Activated CD4-positive, alpha-beta memory T cell treated with anti-CD3 and anti-CD28 coated beads for 36 hours (primary cell): ENCODE results near the gene ZNF709. TPM values are rescaled to one million over a fixed set of nuclear protein-coding genes. Genes with fewer than 3 reads are reported as not detected.
"Not testable (repeated sequence)": the region's sequence is repeated elsewhere in the genome, so short reads cannot be mapped to it uniquely, and the experiment has no call there.

Experiments used
- CTCF ChIA-PET: fragments of 350-600 bp; sonication (Branson Sonifier 250); formaldehyde crosslinking; loops from one replicate; lab custom pipeline; 2021; ENCODE audit warnings: antibody characterized with exemption, inconsistent platforms; lab: Charles Lee
- POLR2A ChIA-PET: fragments of 350-600 bp; sonication (Branson Sonifier 250); formaldehyde crosslinking; loops from one replicate; lab custom pipeline; 2021; ENCODE audit warnings: antibody characterized with exemption; lab: Charles Lee
- DNase-seq: peaks from one replicate; pipeline ENCODE4 v3.0.0-alpha.2; 2020
- H3K27ac Mint-ChIP-seq: one replicate; pipeline ENCODE4 v1.8.0; 2021; ENCODE audit warnings: mixed read lengths
- H3K27me3 Mint-ChIP-seq: one replicate; pipeline ENCODE4 v1.8.0; 2021; ENCODE audit warnings: mixed read lengths
- H3K36me3 Mint-ChIP-seq: one replicate; pipeline ENCODE4 v1.8.0; 2021; ENCODE audit warnings: mixed read lengths
- H3K4me1 Mint-ChIP-seq: one replicate; pipeline ENCODE4 v1.8.0; 2021; ENCODE audit warnings: low read depth, mixed read lengths
- H3K4me3 Mint-ChIP-seq: one replicate; pipeline ENCODE4 v1.8.0; 2021; ENCODE audit warnings: mild to moderate bottlenecking, mixed read lengths
- H3K9me3 Mint-ChIP-seq: one replicate; pipeline ENCODE4 v1.8.0; 2021; ENCODE audit warnings: mixed read lengths
- intact Hi-C: fragments of 100-400 bp; cut with micrococcal nuclease; formaldehyde crosslinking; loops from one replicate; pipeline ENCODE4 v1.15.1; 2023
- total RNA-seq, 2 experiments: library from RNA; stranded (reverse); gene quantifications; one replicate each; pipeline ENCODE4 v1.2.3, GENCODE V29; 2021

The ZNF709 gene
- 1 to 10 TPM; 1.5 to 2.4 TPM for total RNA-seq

- no peaks in the 10 kb centered on the region for H3K36me3 Mint-ChIP-seq
- ChIA-PET POLR2A (interaction anchor here (1.9 kb wide), 1 partner anchor 11 kb away, joined by 11 read pairs; no protein-coding TSS in a partner anchor), CTCF (interaction anchor here (0.5 to 4.8 kb wide), 3 partner anchors 11 to 276 kb away, joined by 3 to 20 read pairs (median 3); no protein-coding TSS in a partner anchor)
- DNase-seq = peak; percentile 92
- peaks cover 29% of the 10 kb centered on the region for H3K4me1 Mint-ChIP-seq
- intact Hi-C loops = loop anchor here (1.0 to 5.0 kb wide), 2 partner anchors 11 to 42 kb away; partner anchors contain the start of gene ZNF443
- H3K4me3 Mint-ChIP-seq = peak within 1 kb of the TSS; percentile 89
- peak within 1 kb of the TSS; percentile 43 for H3K27ac Mint-ChIP-seq
- H3K27me3 Mint-ChIP-seq = no peaks in the 10 kb centered on the region
- H3K9me3 Mint-ChIP-seq = no peaks in the 10 kb centered on the region
These were observed at the start of gene ZNF709 for GRCh38 chr19:12484371-12485051. Gene ZNF709, minus strand, starts transcription at chr19:12484816. Its CDS starts 159 bp downstream, at chr19:12484657.

DNA sequence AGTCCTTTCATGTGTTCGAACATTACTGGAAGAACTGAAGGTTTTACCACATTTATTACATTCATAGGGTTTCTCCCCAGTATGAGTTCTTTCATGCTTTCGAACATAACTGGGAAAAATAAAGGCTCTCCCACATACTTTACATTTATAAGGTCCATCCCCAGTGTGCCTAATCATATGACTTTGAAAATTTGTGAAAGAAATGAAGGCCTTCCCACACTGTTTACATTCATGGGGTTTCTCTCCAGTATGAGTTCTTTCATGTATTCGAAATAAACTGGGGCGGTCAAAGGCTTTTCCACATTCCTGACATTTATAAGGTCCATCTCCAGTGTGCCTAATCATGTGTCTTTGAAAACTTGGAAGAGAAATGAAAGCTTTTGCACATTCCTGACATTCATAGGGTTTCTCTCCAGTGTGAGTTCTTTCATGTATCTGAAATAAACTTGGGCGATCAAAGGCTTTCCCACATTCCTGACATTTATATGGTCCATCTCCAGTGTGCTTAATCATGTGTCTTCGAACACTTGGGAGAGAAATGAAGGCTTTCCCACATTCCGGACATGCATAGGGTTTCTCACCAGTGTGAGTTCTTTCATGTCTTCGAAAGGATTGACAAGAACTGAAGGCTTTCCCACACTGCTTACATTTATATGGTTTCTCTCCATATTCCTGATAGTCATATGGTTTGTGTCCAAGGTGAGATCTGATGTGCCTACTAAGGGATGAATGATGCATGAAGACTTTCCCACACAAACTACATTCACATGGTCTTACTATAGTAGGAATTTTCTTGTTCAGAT, 42.6 kb upstream of the ZNF709 start:
- intact Hi-C loops = no loop called here
- ChIA-PET POLR2A (no interaction called here), CTCF (no interaction called here)
- Mint-ChIP-seq H3K36me3 (peaks cover 87% of the 10 kb centered on the region), H3K9me3 (peaks cover 86% of the 10 kb centered on the region), H3K27me3 (no peaks in the 10 kb centered on the region), H3K27ac (peak overlapping the region; percentile 13), H3K4me3 (no peak overlapping the region), H3K4me1 (no peaks in the 10 kb centered on the region)
- no peak for DNase-seq

DNA sequence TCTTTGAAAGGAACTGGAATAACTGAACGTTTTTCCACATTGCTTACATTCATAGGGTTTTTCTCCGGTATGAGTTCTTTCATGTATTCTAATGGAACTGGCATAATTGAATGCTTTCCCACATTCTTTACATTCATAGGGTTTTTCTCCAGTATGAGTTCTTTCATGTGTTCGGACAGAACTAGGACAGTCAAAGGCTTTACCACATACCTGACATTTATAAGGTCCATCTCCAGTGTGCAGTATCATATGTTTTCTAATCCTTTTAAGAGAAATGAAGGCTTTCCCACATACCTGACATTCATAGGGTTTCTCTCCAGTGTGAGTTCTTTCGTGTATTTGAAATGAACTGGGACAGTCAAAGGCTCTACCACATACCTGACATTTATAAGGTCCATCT, 41.9 kb upstream of the ZNF709 start:
- DNase-seq = no peak
- intact Hi-C loops = no loop called here
- Mint-ChIP-seq H3K4me1 (no peaks in the 10 kb centered on the region), H3K36me3 (peaks cover 89% of the 10 kb centered on the region), H3K4me3 (no peak overlapping the region), H3K27ac (no peak overlapping the region), H3K27me3 (no peaks in the 10 kb centered on the region), H3K9me3 (peaks cover 88% of the 10 kb centered on the region)
- CTCF ChIA-PET = no interaction called here
- POLR2A ChIA-PET = no interaction called here

DNA sequence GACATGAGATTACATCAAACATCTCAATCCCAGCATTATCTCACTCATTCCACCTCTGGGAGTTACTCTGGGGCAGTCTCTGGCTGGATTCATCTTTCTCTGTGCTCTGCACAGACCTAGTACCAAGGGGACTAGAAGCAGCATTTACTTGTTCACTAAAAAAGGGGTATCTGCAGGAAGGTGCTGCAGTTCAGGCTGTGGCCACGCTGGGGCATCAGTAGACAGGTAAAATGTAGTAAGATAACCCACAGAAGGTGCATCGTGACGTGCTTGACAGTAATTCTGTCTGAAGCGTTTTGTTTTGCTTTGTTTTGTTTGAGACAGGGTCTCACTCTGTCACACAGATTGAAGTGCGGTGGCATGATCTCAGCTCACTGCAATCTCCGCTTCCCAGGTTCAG, 37.4 kb upstream of the ZNF709 start:
- DNase-seq = peak; percentile 18
- no peaks in the 10 kb centered on the region for H3K4me1 Mint-ChIP-seq
- H3K27ac Mint-ChIP-seq = no peak overlapping the region
- no peaks in the 10 kb centered on the region for H3K27me3 Mint-ChIP-seq
- POLR2A ChIA-PET = no interaction called here
- peaks cover 69% of the 10 kb centered on the region for H3K36me3 Mint-ChIP-seq
- CTCF ChIA-PET = no interaction called here
- peaks cover 78% of the 10 kb centered on the region for H3K9me3 Mint-ChIP-seq
- intact Hi-C loops = no loop called here
- no peak overlapping the region for H3K4me3 Mint-ChIP-seq

DNA sequence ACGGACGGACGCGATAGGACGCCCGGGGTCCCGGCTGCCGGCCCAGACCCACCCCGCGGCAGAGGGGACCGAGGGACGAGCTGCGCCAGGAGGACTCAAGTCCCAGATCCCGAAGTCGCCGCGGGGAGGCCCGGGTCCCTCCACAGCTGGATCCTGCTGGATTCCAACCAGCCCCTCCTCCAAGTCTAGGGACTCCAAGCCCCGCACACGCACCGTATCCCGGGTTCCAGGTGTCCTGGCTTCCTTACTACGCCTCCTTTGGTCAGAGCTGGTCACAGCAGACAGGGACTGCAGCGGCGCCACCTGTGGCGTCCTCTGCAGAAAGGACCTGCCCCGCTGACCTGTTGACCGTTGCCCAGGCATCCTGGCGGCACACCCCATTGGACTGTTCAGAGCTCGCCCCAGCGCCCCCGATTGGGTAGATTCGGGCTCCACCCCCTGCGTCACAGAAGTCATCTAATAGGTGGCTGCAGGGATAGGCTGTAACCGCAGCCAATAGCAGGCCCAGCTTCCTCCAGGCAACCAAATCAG, 29.0 kb upstream of the ZNF709 start:
- no peak overlapping the region for H3K27ac Mint-ChIP-seq
- peaks cover 32% of the 10 kb centered on the region for H3K9me3 Mint-ChIP-seq
- H3K36me3 Mint-ChIP-seq = peaks cover 15% of the 10 kb centered on the region
- no peak for DNase-seq
- ChIA-PET POLR2A (interaction anchor here (0.8 to 1.2 kb wide), 2 partner anchors 18 to 116 kb away, joined by 3 read pairs; no protein-coding TSS in a partner anchor), CTCF (no interaction called here)
- peaks cover 4% of the 10 kb centered on the region for H3K27me3 Mint-ChIP-seq
- intact Hi-C loops = no loop called here
- H3K4me1 Mint-ChIP-seq = no peaks in the 10 kb centered on the region
- H3K4me3 Mint-ChIP-seq = no peak overlapping the region

DNA sequence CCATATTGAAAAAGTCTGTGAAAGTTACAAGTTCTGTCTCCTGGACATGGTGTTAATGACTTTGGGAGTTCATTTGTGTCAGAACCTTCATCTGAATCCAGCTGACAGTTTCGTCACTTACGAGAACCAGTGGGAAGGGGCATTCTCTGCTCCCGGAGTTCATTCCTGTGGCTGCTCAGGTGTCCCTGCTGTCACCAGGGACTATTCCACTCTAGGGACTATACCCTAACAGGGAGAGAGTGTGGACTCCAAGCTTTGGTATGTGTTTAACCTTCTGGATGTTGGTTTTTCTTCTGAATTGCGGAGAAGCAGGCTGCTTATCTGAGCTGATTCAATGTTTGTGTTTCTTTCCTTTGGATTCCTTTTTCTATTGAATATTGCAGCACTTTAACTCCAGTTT, 12.4 kb upstream of the ZNF709 start:
- POLR2A ChIA-PET = interaction anchor here (0.6 kb wide), 1 partner anchor 375 kb away, joined by 3 read pairs; no protein-coding TSS in a partner anchor
- H3K4me3 Mint-ChIP-seq = no peak overlapping the region

GRCh38 chr19:12496480-12496879, 11.9 kb upstream of the ZNF709 start:
- ChIA-PET POLR2A (interaction anchor here (0.8 to 1.2 kb wide), 2 partner anchors 14 to 131 kb away, joined by 3 to 6 read pairs; partner anchors contain the start of gene ZNF442), CTCF (interaction anchor here (2.0 to 2.6 kb wide), 2 partner anchors 9 to 13 kb away, joined by 7 to 20 read pairs; partner anchors contain the start of gene ZNF709)
- Mint-ChIP-seq H3K27me3 (no peaks in the 10 kb centered on the region), H3K4me1 (peaks cover 12% of the 10 kb centered on the region), H3K27ac (no peak overlapping the region), H3K4me3 (peak overlapping the region; percentile 86), H3K9me3 (peaks cover 7% of the 10 kb centered on the region), H3K36me3 (no peaks in the 10 kb centered on the region)
- no peak for DNase-seq
- intact Hi-C loops = loop anchor here (5.0 to 10.0 kb wide), 3 partner anchors 116 to 202 kb away; partner anchors contain the start of genes ZNF44, ZNF490, ZNF563 and ZNF791

More for the DNA sequence above, 12.4 kb upstream of the ZNF709 start:
- peaks cover 7% of the 10 kb centered on the region for H3K9me3 Mint-ChIP-seq
- H3K4me1 Mint-ChIP-seq = peaks cover 12% of the 10 kb centered on the region
- DNase-seq = no peak
- H3K36me3 Mint-ChIP-seq = no peaks in the 10 kb centered on the region
- H3K27ac Mint-ChIP-seq = no peak overlapping the region
- CTCF ChIA-PET = interaction anchor here (2.6 kb wide), 1 partner anchor 13 kb away, joined by 20 read pairs; the partner anchor contains the start of gene ZNF709
- no peaks in the 10 kb centered on the region for H3K27me3 Mint-ChIP-seq
- intact Hi-C loops = loop anchor here (5.0 to 10.0 kb wide), 3 partner anchors 115 to 202 kb away; partner anchors contain the start of genes ZNF44, ZNF490, ZNF563 and ZNF791

DNA sequence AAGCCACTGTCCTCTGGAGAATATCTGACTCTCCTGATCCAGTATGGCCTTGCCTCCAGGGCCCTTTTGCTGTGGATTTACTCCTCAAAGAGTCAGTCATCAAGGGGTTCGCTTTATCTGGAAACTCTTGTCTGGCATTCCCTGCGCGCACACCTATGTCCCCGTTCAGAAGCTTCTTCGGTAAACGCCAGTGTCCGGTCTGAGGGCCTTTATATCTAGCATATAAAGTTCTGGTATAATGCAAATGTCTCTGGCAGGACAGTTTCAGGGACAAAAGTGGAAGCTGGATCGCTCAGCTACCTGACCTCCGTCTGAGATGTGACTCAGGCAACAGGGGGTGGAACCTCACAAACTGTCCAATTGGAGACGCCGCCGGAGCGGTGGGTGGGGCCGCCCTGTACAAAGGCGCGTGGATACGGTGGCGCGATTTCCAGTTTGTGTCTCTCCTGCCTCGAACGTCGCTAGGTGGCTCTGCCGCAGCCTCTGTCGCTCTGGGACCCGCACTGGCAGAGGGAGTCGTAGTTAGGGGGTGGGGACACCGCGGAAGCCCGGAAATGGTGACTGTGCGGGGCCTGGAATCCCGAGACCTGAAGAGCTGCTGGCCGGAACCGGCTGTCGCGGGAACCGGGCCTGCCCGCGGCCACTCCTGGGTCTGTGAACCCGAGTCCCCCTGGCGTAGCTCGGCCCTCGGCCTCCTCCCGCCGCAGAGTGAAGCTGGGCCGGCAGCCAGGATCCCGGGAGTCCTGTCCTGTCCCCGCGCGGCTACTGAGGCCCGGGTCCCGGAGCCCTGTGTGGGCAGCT, 10.6 kb upstream of the ZNF709 start:
- Mint-ChIP-seq H3K9me3 (peaks cover 7% of the 10 kb centered on the region), H3K27ac (peak overlapping the region; percentile 88), H3K27me3 (no peaks in the 10 kb centered on the region), H3K36me3 (no peaks in the 10 kb centered on the region), H3K4me1 (peaks cover 12% of the 10 kb centered on the region), H3K4me3 (peak overlapping the region; percentile 86)
- DNase-seq = peak; percentile 98
- CTCF ChIA-PET = interaction anchor here (0.6 to 2.6 kb wide), 11 partner anchors 8 to 703 kb away, joined by 3 to 20 read pairs (median 3); partner anchors contain the start of genes ZNF442, ZNF443 and ZNF709
- POLR2A ChIA-PET = interaction anchor here (0.6 to 1.4 kb wide), 13 partner anchors 11 to 922 kb away, joined by 3 to 11 read pairs (median 3); partner anchors contain the start of genes ZNF442, ZNF443, ZNF490 and ZNF709
- intact Hi-C loops = loop anchor here (1.0 to 10.0 kb wide), 6 partner anchors 11 to 200 kb away; partner anchors contain the start of genes ZNF44, ZNF443, ZNF490 and ZNF563

GRCh38 chr19:12494260-12494860, 9.7 kb upstream of the ZNF709 start:
- H3K36me3 Mint-ChIP-seq = no peaks in the 10 kb centered on the region
- peaks cover 12% of the 10 kb centered on the region for H3K4me1 Mint-ChIP-seq
- peaks cover 7% of the 10 kb centered on the region for H3K9me3 Mint-ChIP-seq
- DNase-seq = no peak
- POLR2A ChIA-PET = interaction anchor here (0.6 to 1.4 kb wide), 6 partner anchors 10 to 203 kb away, joined by 3 to 11 read pairs (median 3); partner anchors contain the start of genes ZNF490, ZNF709, ZNF791 and ZNF799
- CTCF ChIA-PET = interaction anchor here (0.6 to 2.6 kb wide), 8 partner anchors 7 to 702 kb away, joined by 3 to 20 read pairs (median 4); partner anchors contain the start of genes ZNF442, ZNF443 and ZNF709
- no peaks in the 10 kb centered on the region for H3K27me3 Mint-ChIP-seq
- intact Hi-C loops = loop anchor here (2.0 to 10.0 kb wide), 3 partner anchors 54 to 200 kb away; partner anchors contain the start of genes ZNF44, ZNF443 and ZNF563
- H3K4me3 Mint-ChIP-seq = peak overlapping the region; percentile 43
- peak overlapping the region; percentile 58 for H3K27ac Mint-ChIP-seq

DNA sequence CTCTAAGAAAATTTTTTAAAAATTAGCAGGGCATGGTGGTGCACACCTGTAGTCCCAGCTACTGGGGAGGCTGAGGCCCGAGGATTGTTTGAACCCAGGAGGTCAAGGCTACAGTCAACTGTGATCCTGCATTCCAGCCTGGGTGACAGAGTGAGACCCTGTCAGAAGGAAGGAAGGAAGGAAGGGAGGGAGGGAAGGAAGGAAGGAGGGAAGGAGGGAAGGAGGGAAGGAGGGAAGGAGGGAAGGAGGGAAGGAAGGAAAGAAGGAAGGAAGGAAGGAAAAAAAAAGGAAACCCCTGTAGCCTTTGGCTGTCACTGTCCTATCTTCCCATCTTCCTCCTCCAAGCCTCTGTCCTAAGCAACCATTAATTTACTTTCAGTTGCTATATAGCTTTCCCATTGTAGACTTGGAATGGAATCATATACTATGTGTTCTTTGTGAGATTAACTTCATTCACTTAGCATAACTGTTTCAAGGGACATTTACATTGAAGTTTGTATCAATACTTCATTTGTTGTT, 1.7 kb upstream of the ZNF709 start:
- intact Hi-C loops, H3K27ac Mint-ChIP-seq, H3K4me3 Mint-ChIP-seq, H3K36me3 Mint-ChIP-seq, POLR2A ChIA-PET, H3K9me3 Mint-ChIP-seq, H3K27me3 Mint-ChIP-seq, DNase-seq: not testable (repeated sequence)
- H3K4me1 Mint-ChIP-seq = peaks cover 29% of the 10 kb centered on the region
- CTCF ChIA-PET = interaction anchor here (4.8 kb wide), 1 partner anchor 9 kb away, joined by 20 read pairs; no protein-coding TSS in a partner anchor
